Measurements from ENCODE around the gene FOXRED1.
"Not testable (repeated sequence)": the region's sequence is repeated elsewhere in the genome, so short reads cannot be mapped to it uniquely, and the experiment has no call there.

FOXRED1 gene

GRCh38 chr11:126277322-126277721 lies 8.4 kb downstream of the FOXRED1 start:
- DNase-seq (ENCODE audit: low read depth in 2 of 2), result no peak

- DNase-seq (ENCODE audit: low read depth in 2 of 2), result no peak
Observed at GRCh38 chr11:126277780-126278179, 8.8 kb downstream of the FOXRED1 start.

- DNase-seq (ENCODE audit: low read depth in 2 of 2), result no peak
Observed at GRCh38 chr11:126279191-126279590, 10.2 kb downstream of the FOXRED1 start.

- no peak for DNase-seq (ENCODE audit: low read depth in 2 of 2)
Observed at GRCh38 chr11:126280595-126280994, 11.6 kb downstream of the FOXRED1 start.

GRCh38 chr11:126281245-126281644 lies 12.3 kb downstream of the FOXRED1 start:
- DNase-seq (ENCODE audit: low read depth in 2 of 2), result no peak

GRCh38 chr11:126281666-126282175 lies 12.8 kb downstream of the FOXRED1 start:
- no peak for DNase-seq (ENCODE audit: low read depth in 2 of 2)

- no peak for DNase-seq (ENCODE audit: low read depth in 2 of 2)
Observed at GRCh38 chr11:126282361-126282735, 13.4 kb downstream of the FOXRED1 start.

- peak; percentile 37 to 40 for DNase-seq (ENCODE audit: low read depth in 2 of 2)
Observed at GRCh38 chr11:126282736-126283591, 14.0 kb downstream of the FOXRED1 start, which contains the start of gene TIRAP. TSS of gene TIRAP (plus strand) at chr11:126283093. CDS start at chr11:126290895, 7,802 bp downstream.

- peak; percentile 85 to 86 for DNase-seq (ENCODE audit: low read depth in 2 of 2)
Observed at GRCh38 chr11:126284829-126285228, 15.9 kb downstream of the FOXRED1 start.

GRCh38 chr11:126288237-126288636 lies 19.3 kb downstream of the FOXRED1 start:
- no peak for DNase-seq (ENCODE audit: low read depth in 2 of 2)

- DNase-seq (ENCODE audit: low read depth in 2 of 2), result no peak
Observed at GRCh38 chr11:126290887-126291286, 21.9 kb downstream of the FOXRED1 start.

- DNase-seq (ENCODE audit: low read depth in 2 of 2), result no peak
Observed at GRCh38 chr11:126293726-126294125, 24.8 kb downstream of the FOXRED1 start.

- no peak for DNase-seq (ENCODE audit: low read depth in 2 of 2)
Observed at GRCh38 chr11:126297004-126297403, 28.1 kb downstream of the FOXRED1 start.

GRCh38 chr11:126303623-126304456 lies 34.9 kb downstream of the FOXRED1 start, which contains the start of gene DCPS:
TSS of gene DCPS (plus strand) at chr11:126304060. CDS start at chr11:126304081, 21 bp downstream.
- peak; percentile 74 to 84 for DNase-seq (ENCODE audit: low read depth in 2 of 2)

GRCh38 chr11:126304457-126305075 lies 35.6 kb downstream of the FOXRED1 start:
- no peak for DNase-seq (ENCODE audit: low read depth in 2 of 2)

GRCh38 chr11:126305699-126306098 lies 36.7 kb downstream of the FOXRED1 start:
- DNase-seq (ENCODE audit: low read depth in 2 of 2), result no peak

- no peak for DNase-seq (ENCODE audit: low read depth in 2 of 2)
Observed at GRCh38 chr11:126307706-126308105, 38.8 kb downstream of the FOXRED1 start.

- DNase-seq (ENCODE audit: low read depth in 2 of 2), result no peak
Observed at GRCh38 chr11:126308271-126308671, 39.3 kb downstream of the FOXRED1 start.

- DNase-seq (ENCODE audit: low read depth in 2 of 2), result not testable (repeated sequence)
Observed at GRCh38 chr11:126308771-126309170, 39.8 kb downstream of the FOXRED1 start.

- peak in 1 of 2 donors; percentile 50 for DNase-seq (ENCODE audit: low read depth in 2 of 2)
Observed at GRCh38 chr11:126310200-126310991, 41.4 kb downstream of the FOXRED1 start.

- no peak for DNase-seq (ENCODE audit: low read depth in 2 of 2)
Observed at GRCh38 chr11:126310992-126311310, 42.0 kb downstream of the FOXRED1 start.

All from stimulated activated CD4-positive, alpha-beta T cell treated with anti-CD3 and anti-CD28 coated beads, Interleukin-4, amount 100 ng/mL, for 48 hours (primary cell).